PC-3 (cell line): Measurements from ENCODE around the gene FAM53C. TPM values are rescaled to one million over a fixed set of nuclear protein-coding genes. Genes with fewer than 3 reads are reported as not detected.

Source experiments
- ATAC-seq: fragments of 200-7000 bp; cut with Tn5 transposase; 2 replicates; pipeline ENCODE4 v1.9.1; 2020; ENCODE audit warnings: mild to moderate bottlenecking, moderate library complexity
- BruUV-seq: library from RNA; stranded (reverse); fragments of 400-500 nt; replicated peaks from 2 replicates; lab custom pipeline; 2021; lab: Mats Ljungman, UMichigan
- CTCF ChIA-PET: fragments of 300-600 bp; sonication (Branson Sonifier 250); formaldehyde crosslinking; loops from one replicate; lab custom pipeline; 2022; ENCODE audit warnings: antibody characterized with exemption; lab: Charles Lee
- POLR2A ChIA-PET: fragments of 300-600 bp; sonication (Branson Sonifier 250); formaldehyde crosslinking; loops from one replicate; lab custom pipeline; 2022; ENCODE audit warnings: antibody characterized with exemption; ENCODE audit not compliant: unreplicated experiment; lab: Charles Lee
- DNase-seq: peaks from one replicate; pipeline ENCODE4 v3.0.0-alpha.2; 2015
- H2AFZ ChIP-seq: fragments of 300-600 bp; sonication (generic); 2 replicates; pipeline ENCODE4 v1.6.0; 2016; ENCODE audit warnings: antibody characterized with exemption, low read length
- H3F3A ChIP-seq: fragments of 300-600 bp; sonication (generic); one replicate; pipeline ENCODE4 v1.6.0; 2017; ENCODE audit warnings: antibody characterized with exemption, low read length, control low read depth, mild to moderate bottlenecking; ENCODE audit not compliant: unreplicated experiment
- H3K27ac ChIP-seq: fragments of 300-600 bp; sonication (generic); 2 replicates; pipeline ENCODE4 v1.5.1; 2016; ENCODE audit warnings: mild to moderate bottlenecking, low read length
- H3K27me3 ChIP-seq: fragments of 300-600 bp; sonication (generic); 2 replicates; pipeline ENCODE4 v1.6.1; 2016; ENCODE audit warnings: low read length, mixed read lengths
- H3K36me3 ChIP-seq: fragments of 300-600 bp; sonication (generic); 2 replicates; pipeline ENCODE4 v1.6.1; 2016; ENCODE audit warnings: low read depth, mixed run types, low read length, mixed read lengths
- H3K4me1 ChIP-seq: fragments of 300-600 bp; sonication (generic); 2 replicates; pipeline ENCODE4 v1.5.1; 2016; ENCODE audit warnings: low read length; ENCODE audit not compliant: insufficient read depth
- H3K4me2 ChIP-seq: fragments of 300-600 bp; sonication (generic); 2 replicates; pipeline ENCODE4 v1.6.0; 2016; ENCODE audit warnings: low read length
- H3K4me3 ChIP-seq: fragments of 300-600 bp; sonication (generic); 2 replicates; pipeline ENCODE4 v1.5.1; 2016; ENCODE audit warnings: mild to moderate bottlenecking, low read length, mixed read lengths
- H3K79me2 ChIP-seq: fragments of 300-600 bp; sonication (generic); 2 replicates; pipeline ENCODE4 v1.6.1; 2017; ENCODE audit warnings: low read length, mixed read lengths
- H3K9ac ChIP-seq: fragments of 300-600 bp; sonication (generic); 2 replicates; pipeline ENCODE4 v1.6.0; 2016; ENCODE audit warnings: mild to moderate bottlenecking, low read length
- H3K9me2 ChIP-seq: fragments of 300-600 bp; sonication (generic); replicated peaks from 2 replicates; pipeline ENCODE4 v1.6.1; 2016; ENCODE audit warnings: mixed run types, low read length, mixed read lengths
- H3K9me3 ChIP-seq: fragments of 300-600 bp; sonication (generic); 2 replicates; pipeline ENCODE4 v1.6.1; 2016; ENCODE audit warnings: low read length, mixed read lengths
- H4K20me1 ChIP-seq: fragments of 300-600 bp; sonication (generic); 2 replicates; pipeline ENCODE4 v1.6.1; 2016; ENCODE audit warnings: low read length, mixed read lengths
- EZH2 ChIP-seq: fragments of 300-600 bp; sonication (generic); IDR thresholded peaks from one replicate; pipeline ENCODE4 v1.6.1; 2017; ENCODE audit warnings: antibody characterized with exemption, mild to moderate bottlenecking, low read length; ENCODE audit not compliant: unreplicated experiment
- EZH2phosphoT487 ChIP-seq: fragments of 300-600 bp; sonication (generic); IDR thresholded peaks from 2 replicates; pipeline ENCODE4 v1.6.1; 2018; ENCODE audit warnings: mild to moderate bottlenecking, antibody characterized with exemption, low read length, borderline replicate concordance
- intact Hi-C: fragments of 100-400 bp; cut with micrococcal nuclease; formaldehyde crosslinking; loops from 2 replicates; pipeline ENCODE4 v1.9.0; 2023
- total RNA-seq: library from RNA; depleted of rRNA; stranded (reverse); fragments of >200 nt; gene quantifications from 2 replicates; pipeline ENCODE4 v1.2.3, GENCODE V29; 2014
- TF ChIP-seq, protein P1 (sequence below): fragments of 300-600 bp; sonication (generic); conservative IDR thresholded peaks from 2 replicates; pipeline ENCODE4 v1.5.1; 2017; ENCODE audit warnings: antibody characterized with exemption, low read depth, mild to moderate bottlenecking, low read length

FAM53C gene
- total RNA-seq, 1 experiment from 2014 or later: 26.6 TPM

- Histone ChIP-seq H3K36me3 (peaks cover 2% of the 10 kb centered on the region; the same call in 1 of the 2 replicates), H3K4me3 (no peak overlapping the region), H4K20me1 (peaks cover 6% of the 10 kb centered on the region; the same call in 1 of the 2 replicates), H3K27me3 (no peaks in the 10 kb centered on the region), H2AFZ (no peak overlapping the region), H3K9me3 (no peaks in the 10 kb centered on the region), H3K9ac (no peak overlapping the region), H3K4me1 (peaks cover 2% of the 10 kb centered on the region), H3K9me2 (no peaks in the 10 kb centered on the region), H3F3A (no peaks in the 10 kb centered on the region), H3K79me2 (peaks cover 88% of the 10 kb centered on the region), H3K4me2 (no peak overlapping the region), H3K27ac (no peak overlapping the region)
- DNase-seq (no peak), ATAC-seq (no peak)
- POLR2A ChIA-PET: no interaction called here
- CTCF ChIA-PET: no interaction called here
- TF ChIP-seq EZH2phosphoT487 (no peak), EZH2 (no peak)
- TF ChIP-seq, protein P1, sequence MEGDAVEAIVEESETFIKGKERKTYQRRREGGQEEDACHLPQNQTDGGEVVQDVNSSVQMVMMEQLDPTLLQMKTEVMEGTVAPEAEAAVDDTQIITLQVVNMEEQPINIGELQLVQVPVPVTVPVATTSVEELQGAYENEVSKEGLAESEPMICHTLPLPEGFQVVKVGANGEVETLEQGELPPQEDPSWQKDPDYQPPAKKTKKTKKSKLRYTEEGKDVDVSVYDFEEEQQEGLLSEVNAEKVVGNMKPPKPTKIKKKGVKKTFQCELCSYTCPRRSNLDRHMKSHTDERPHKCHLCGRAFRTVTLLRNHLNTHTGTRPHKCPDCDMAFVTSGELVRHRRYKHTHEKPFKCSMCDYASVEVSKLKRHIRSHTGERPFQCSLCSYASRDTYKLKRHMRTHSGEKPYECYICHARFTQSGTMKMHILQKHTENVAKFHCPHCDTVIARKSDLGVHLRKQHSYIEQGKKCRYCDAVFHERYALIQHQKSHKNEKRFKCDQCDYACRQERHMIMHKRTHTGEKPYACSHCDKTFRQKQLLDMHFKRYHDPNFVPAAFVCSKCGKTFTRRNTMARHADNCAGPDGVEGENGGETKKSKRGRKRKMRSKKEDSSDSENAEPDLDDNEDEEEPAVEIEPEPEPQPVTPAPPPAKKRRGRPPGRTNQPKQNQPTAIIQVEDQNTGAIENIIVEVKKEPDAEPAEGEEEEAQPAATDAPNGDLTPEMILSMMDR: no peak
- intact Hi-C loops: no loop called here
- no TSS peak for BruUV-seq
These were observed 21.6 kb downstream of the FAM53C start for GRCh38 chr5:138359621-138360020.

GRCh38 chr5:138360941-138361452, 22.9 kb downstream of the FAM53C start:
- peaks cover 4% of the 10 kb centered on the region; the same call in 1 of the 2 replicates for H4K20me1 ChIP-seq
- ATAC-seq (no peak), DNase-seq (no peak)
- no peak overlapping the region for H2AFZ ChIP-seq
- no peaks in the 10 kb centered on the region for H3K27me3 ChIP-seq
- no peak overlapping the region for H3K27ac ChIP-seq
- H3K4me1 ChIP-seq: no peaks in the 10 kb centered on the region
- H3K36me3 ChIP-seq: no peaks in the 10 kb centered on the region
- no peak overlapping the region for H3K9ac ChIP-seq
- no peak overlapping the region for H3K4me2 ChIP-seq
- BruUV-seq: no TSS peak
- H3F3A ChIP-seq: no peaks in the 10 kb centered on the region
- TF ChIP-seq, protein P1: no peak
- TF ChIP-seq EZH2phosphoT487 (no peak), EZH2 (no peak)
- CTCF ChIA-PET: no interaction called here
- H3K4me3 ChIP-seq: no peak overlapping the region
- H3K9me3 ChIP-seq: no peaks in the 10 kb centered on the region
- no peaks in the 10 kb centered on the region for H3K9me2 ChIP-seq
- intact Hi-C loops: no loop called here
- peaks cover 82% of the 10 kb centered on the region for H3K79me2 ChIP-seq
- POLR2A ChIA-PET: no interaction called here

DNA sequence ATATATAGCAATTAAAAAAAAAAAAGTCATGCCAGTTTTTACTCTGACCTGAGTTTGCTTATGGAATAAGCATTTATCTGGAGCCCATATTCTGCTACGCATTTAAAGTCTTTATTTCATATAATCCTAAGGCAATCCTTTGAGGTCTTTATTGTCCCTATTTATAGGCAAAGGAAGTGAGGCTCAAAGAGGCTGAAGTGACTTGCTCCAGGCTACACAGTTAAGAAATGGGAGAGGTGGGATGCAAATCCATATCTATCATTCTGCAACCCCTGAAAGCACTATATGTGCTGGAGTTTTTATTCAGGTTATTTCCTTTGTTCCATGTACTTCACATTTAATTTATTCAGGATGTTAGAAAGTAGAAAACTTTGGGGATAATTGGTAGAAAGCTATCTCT, 26.5 kb downstream of the FAM53C start:
- no TSS peak for BruUV-seq
- Histone ChIP-seq H3K36me3 (no peaks in the 10 kb centered on the region), H3K27ac (no peak overlapping the region), H3F3A (no peaks in the 10 kb centered on the region), H3K79me2 (peaks cover 84% of the 10 kb centered on the region), H3K4me2 (no peak overlapping the region), H4K20me1 (peaks cover 4% of the 10 kb centered on the region; the same call in 1 of the 2 replicates), H3K4me1 (no peaks in the 10 kb centered on the region), H3K9me3 (no peaks in the 10 kb centered on the region), H2AFZ (no peak overlapping the region), H3K9me2 (no peaks in the 10 kb centered on the region), H3K4me3 (no peak overlapping the region), H3K9ac (no peak overlapping the region), H3K27me3 (no peaks in the 10 kb centered on the region)
- CTCF ChIA-PET: no interaction called here
- DNase-seq (no peak), ATAC-seq (no peak)
- TF ChIP-seq, protein P1: no peak
- TF ChIP-seq EZH2phosphoT487: no peak
- TF ChIP-seq EZH2: no peak
- POLR2A ChIA-PET: no interaction called here
- intact Hi-C loops: no loop called here
